Keratinocyte (primary cell): ENCODE measurements around the gene ANKMY1.

Experiments
- EZH2 ChIP-seq: IDR thresholded peaks from one replicate; pipeline ENCODE4 v1.6.1; 2012; ENCODE audit warnings: inconsistent platforms, mild to moderate bottlenecking, low read length, moderate library complexity
- TF ChIP-seq, protein P1 (sequence below), 3 experiments: IDR thresholded peaks in 1 of 3; conservative IDR thresholded peaks in 1 of 3; optimal IDR thresholded peaks in 1 of 3; 2 replicates in 2 of 3; 3 replicates in 1 of 3; pipeline versions ENCODE3 to v1.5.1; 2011; ENCODE audit warnings: low read length in 3 of 3, mild to moderate bottlenecking in 3 of 3, moderate library complexity in 2 of 3, control low read depth in 1 of 3, inconsistent platforms in 1 of 3; ENCODE audit not compliant: insufficient read depth in 2 of 3; ENCODE audit errors: extremely low read depth in 1 of 3

DNA sequence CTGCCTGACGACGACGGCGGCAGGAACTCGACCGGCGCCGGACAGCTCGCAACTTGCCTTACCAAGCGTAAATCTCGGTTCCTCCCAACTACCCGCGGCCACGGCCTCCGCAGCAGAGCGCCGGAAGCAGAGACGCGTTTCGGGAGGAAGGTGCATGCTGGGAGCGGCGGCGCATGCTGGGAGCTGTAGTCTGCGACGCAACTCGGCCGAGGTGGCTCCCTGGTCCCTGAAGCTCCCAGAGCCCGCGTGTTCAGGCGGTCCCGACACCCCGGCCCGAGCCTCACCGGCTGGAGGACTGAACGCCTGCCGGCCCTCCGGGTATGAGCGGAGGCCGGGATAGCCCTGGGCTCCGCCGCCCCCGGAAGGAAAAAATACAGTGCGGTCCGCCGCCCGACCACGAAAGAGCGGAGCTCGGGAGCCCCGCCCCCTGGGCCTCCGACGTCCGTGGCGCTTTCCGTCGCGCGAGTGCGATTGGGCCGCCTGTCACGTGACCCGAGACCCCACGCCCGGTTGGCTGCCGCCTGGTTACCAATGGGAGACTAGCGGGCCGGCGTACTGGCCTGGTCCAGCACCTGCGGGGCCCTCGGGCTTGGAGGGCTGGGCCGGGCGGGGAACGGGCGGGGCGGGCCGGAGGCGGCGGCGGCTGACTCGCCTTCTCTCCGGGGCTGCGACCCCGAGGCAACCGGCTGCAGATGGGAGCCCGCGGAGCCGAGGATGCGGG, 28.6 kb upstream of the ANKMY1 start, which contains the start of gene CAPN10:
- TF ChIP-seq, protein P1, sequence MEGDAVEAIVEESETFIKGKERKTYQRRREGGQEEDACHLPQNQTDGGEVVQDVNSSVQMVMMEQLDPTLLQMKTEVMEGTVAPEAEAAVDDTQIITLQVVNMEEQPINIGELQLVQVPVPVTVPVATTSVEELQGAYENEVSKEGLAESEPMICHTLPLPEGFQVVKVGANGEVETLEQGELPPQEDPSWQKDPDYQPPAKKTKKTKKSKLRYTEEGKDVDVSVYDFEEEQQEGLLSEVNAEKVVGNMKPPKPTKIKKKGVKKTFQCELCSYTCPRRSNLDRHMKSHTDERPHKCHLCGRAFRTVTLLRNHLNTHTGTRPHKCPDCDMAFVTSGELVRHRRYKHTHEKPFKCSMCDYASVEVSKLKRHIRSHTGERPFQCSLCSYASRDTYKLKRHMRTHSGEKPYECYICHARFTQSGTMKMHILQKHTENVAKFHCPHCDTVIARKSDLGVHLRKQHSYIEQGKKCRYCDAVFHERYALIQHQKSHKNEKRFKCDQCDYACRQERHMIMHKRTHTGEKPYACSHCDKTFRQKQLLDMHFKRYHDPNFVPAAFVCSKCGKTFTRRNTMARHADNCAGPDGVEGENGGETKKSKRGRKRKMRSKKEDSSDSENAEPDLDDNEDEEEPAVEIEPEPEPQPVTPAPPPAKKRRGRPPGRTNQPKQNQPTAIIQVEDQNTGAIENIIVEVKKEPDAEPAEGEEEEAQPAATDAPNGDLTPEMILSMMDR (optimal IDR thresholded peaks at IDR 0.05 in 1 of 3, IDR thresholded peaks at IDR 0.05 in 1 of 3, conservative IDR thresholded peaks at IDR 0.05 in 1 of 3; ENCODE audit: extremely low read depth in 1 of 3, insufficient read depth in 2 of 3, low read length in 3 of 3), result no peak
- TF ChIP-seq EZH2, result no peak
